ENCODE data around the gene SELENOF. TPM values are rescaled to one million over a fixed set of nuclear protein-coding genes. Genes with fewer than 3 reads are reported as not detected.

The SELENOF gene
- total and polyA plus RNA-seq, 10 of the 15 experiments (the other 5 are each of a cell fraction or from before 2014, with no cell fraction given): 98.7 to 254 (median 172) TPM

- TF ChIP-seq BMI1 (IDR thresholded peaks at IDR 0.05; ENCODE audit: borderline replicate concordance) (no peak), MTA2 (IDR thresholded peaks at IDR 0.05; ENCODE audit: low read depth) (no peak), POU2F2 (IDR thresholded peaks at IDR 0.05; ENCODE audit: borderline replicate concordance, low read depth, low read length) (peak; percentile 51; the same call in 1 of the 3 replicates), ZSCAN29 (IDR thresholded peaks at IDR 0.05) (no peak), POLR2A (IDR thresholded peaks at IDR 0.05; ENCODE audit: low read depth, low read length) (peak; percentile 90), CBFB (IDR thresholded peaks at IDR 0.05; ENCODE audit: low read depth) (peak; percentile 90), BCL11A (IDR thresholded peaks at IDR 0.05; ENCODE audit: low read depth, low read length) (no peak), ZNF217 (IDR thresholded peaks at IDR 0.05) (no peak), SPI1 (IDR thresholded peaks at IDR 0.05; ENCODE audit: borderline replicate concordance, insufficient read depth, low read depth, low read length) (no peak), JUNB (IDR thresholded peaks at IDR 0.05) (no peak), IRF5 (IDR thresholded peaks at IDR 0.05; ENCODE audit: borderline replicate concordance) (peak; percentile 97), E2F4 (IDR thresholded peaks at IDR 0.05; ENCODE audit: low read depth, low read length) (no peak), CBX5 (IDR thresholded peaks at IDR 0.05; ENCODE audit: low read depth) (no peak), HCFC1 (IDR thresholded peaks at IDR 0.05; ENCODE audit: low read length) (peak; percentile 51; the same call in 1 of the 2 replicates), RFX5 (IDR thresholded peaks at IDR 0.05; ENCODE audit: low read depth, low read length) (0 out of 2 replicates have a peak, but pooled peaks have one; percentile 36), TCF3 (IDR thresholded peaks at IDR 0.05; ENCODE audit: borderline replicate concordance, insufficient read depth, low read depth, low read length) (no peak), CBX3 (IDR thresholded peaks at IDR 0.05; ENCODE audit: borderline replicate concordance, low read depth) (no peak), WRNIP1 (IDR thresholded peaks at IDR 0.05; ENCODE audit: borderline replicate concordance, low read depth, low read length) (no peak), MYC (IDR thresholded peaks at IDR 0.05; ENCODE audit: insufficient read depth, insufficient read length, insufficient replicate concordance, low read length, severe bottlenecking) (no peak)
- TF ChIP-seq, protein P1, sequence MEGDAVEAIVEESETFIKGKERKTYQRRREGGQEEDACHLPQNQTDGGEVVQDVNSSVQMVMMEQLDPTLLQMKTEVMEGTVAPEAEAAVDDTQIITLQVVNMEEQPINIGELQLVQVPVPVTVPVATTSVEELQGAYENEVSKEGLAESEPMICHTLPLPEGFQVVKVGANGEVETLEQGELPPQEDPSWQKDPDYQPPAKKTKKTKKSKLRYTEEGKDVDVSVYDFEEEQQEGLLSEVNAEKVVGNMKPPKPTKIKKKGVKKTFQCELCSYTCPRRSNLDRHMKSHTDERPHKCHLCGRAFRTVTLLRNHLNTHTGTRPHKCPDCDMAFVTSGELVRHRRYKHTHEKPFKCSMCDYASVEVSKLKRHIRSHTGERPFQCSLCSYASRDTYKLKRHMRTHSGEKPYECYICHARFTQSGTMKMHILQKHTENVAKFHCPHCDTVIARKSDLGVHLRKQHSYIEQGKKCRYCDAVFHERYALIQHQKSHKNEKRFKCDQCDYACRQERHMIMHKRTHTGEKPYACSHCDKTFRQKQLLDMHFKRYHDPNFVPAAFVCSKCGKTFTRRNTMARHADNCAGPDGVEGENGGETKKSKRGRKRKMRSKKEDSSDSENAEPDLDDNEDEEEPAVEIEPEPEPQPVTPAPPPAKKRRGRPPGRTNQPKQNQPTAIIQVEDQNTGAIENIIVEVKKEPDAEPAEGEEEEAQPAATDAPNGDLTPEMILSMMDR (IDR thresholded peaks at IDR 0.05 in 2 of 3, conservative IDR thresholded peaks at IDR 0.05 in 1 of 3; ENCODE audit: control insufficient read depth in 2 of 3, extremely low read depth in 1 of 3, insufficient read depth in 1 of 3, low read depth in 3 of 3, low read length in 3 of 3): no peak
- TF ChIP-seq, protein P2, sequence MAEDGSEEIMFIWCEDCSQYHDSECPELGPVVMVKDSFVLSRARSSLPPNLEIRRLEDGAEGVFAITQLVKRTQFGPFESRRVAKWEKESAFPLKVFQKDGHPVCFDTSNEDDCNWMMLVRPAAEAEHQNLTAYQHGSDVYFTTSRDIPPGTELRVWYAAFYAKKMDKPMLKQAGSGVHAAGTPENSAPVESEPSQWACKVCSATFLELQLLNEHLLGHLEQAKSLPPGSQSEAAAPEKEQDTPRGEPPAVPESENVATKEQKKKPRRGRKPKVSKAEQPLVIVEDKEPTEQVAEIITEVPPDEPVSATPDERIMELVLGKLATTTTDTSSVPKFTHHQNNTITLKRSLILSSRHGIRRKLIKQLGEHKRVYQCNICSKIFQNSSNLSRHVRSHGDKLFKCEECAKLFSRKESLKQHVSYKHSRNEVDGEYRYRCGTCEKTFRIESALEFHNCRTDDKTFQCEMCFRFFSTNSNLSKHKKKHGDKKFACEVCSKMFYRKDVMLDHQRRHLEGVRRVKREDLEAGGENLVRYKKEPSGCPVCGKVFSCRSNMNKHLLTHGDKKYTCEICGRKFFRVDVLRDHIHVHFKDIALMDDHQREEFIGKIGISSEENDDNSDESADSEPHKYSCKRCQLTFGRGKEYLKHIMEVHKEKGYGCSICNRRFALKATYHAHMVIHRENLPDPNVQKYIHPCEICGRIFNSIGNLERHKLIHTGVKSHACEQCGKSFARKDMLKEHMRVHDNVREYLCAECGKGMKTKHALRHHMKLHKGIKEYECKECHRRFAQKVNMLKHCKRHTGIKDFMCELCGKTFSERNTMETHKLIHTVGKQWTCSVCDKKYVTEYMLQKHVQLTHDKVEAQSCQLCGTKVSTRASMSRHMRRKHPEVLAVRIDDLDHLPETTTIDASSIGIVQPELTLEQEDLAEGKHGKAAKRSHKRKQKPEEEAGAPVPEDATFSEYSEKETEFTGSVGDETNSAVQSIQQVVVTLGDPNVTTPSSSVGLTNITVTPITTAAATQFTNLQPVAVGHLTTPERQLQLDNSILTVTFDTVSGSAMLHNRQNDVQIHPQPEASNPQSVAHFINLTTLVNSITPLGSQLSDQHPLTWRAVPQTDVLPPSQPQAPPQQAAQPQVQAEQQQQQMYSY (CRISPR knock-in tag; IDR thresholded peaks at IDR 0.05): no peak
- TF ChIP-seq, protein P3, sequence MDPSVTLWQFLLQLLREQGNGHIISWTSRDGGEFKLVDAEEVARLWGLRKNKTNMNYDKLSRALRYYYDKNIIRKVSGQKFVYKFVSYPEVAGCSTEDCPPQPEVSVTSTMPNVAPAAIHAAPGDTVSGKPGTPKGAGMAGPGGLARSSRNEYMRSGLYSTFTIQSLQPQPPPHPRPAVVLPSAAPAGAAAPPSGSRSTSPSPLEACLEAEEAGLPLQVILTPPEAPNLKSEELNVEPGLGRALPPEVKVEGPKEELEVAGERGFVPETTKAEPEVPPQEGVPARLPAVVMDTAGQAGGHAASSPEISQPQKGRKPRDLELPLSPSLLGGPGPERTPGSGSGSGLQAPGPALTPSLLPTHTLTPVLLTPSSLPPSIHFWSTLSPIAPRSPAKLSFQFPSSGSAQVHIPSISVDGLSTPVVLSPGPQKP (IDR thresholded peaks at IDR 0.05; ENCODE audit: low read depth, low read length): no peak; the same call in 1 of the 2 replicates
Measured at GRCh38 chr1:86913896-86914600, at the start of gene SELENOF (continued).
